Measurements from ENCODE around the gene SMKR1.

GRCh38 chr7:129501760-129502707 lies at the start of gene SMKR1:
- TF ChIP-seq, protein P1, sequence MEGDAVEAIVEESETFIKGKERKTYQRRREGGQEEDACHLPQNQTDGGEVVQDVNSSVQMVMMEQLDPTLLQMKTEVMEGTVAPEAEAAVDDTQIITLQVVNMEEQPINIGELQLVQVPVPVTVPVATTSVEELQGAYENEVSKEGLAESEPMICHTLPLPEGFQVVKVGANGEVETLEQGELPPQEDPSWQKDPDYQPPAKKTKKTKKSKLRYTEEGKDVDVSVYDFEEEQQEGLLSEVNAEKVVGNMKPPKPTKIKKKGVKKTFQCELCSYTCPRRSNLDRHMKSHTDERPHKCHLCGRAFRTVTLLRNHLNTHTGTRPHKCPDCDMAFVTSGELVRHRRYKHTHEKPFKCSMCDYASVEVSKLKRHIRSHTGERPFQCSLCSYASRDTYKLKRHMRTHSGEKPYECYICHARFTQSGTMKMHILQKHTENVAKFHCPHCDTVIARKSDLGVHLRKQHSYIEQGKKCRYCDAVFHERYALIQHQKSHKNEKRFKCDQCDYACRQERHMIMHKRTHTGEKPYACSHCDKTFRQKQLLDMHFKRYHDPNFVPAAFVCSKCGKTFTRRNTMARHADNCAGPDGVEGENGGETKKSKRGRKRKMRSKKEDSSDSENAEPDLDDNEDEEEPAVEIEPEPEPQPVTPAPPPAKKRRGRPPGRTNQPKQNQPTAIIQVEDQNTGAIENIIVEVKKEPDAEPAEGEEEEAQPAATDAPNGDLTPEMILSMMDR (IDR thresholded peaks at IDR 0.05; ENCODE audit: insufficient read depth, low read length): no peak
- TF ChIP-seq POLR2AphosphoS5 (IDR thresholded peaks at IDR 0.05; ENCODE audit: low read depth) (no peak), REST (IDR thresholded peaks at IDR 0.05; ENCODE audit: insufficient replicate concordance, low read depth) (no peak)
